Endodermal cell (in vitro differentiated cells): ENCODE data around the gene FAM227B. TPM values are rescaled to one million over a fixed set of nuclear protein-coding genes. Genes with fewer than 3 reads are reported as not detected.
"Not testable (repeated sequence)": the region's sequence is repeated elsewhere in the genome, so short reads cannot be mapped to it uniquely, and the experiment has no call there.

ENCODE experiments used
- DNase-seq: peaks from one replicate; pipeline ENCODE4 v3.0.0-alpha.2; 2017
- H3K27ac ChIP-seq: 2 replicates; pipeline ENCODE4 v1.5.1; 2013; ENCODE audit warnings: mild to moderate bottlenecking, low read depth, low read length, moderate library complexity
- H3K27me3 ChIP-seq: 2 replicates; pipeline ENCODE4 v1.6.1; 2013; ENCODE audit warnings: mild to moderate bottlenecking, low read length, moderate library complexity; ENCODE audit not compliant: insufficient read depth, control insufficient read depth, poor library complexity, severe bottlenecking
- H3K36me3 ChIP-seq: 2 replicates; pipeline ENCODE4 v1.7.0; 2013; ENCODE audit warnings: mild to moderate bottlenecking, low read length, moderate library complexity; ENCODE audit not compliant: control insufficient read depth, insufficient read depth
- H3K4me1 ChIP-seq: one replicate; pipeline ENCODE4 v1.7.0; 2013; ENCODE audit warnings: low read length; ENCODE audit not compliant: control insufficient read depth, insufficient read depth
- H3K4me3 ChIP-seq: 2 replicates; pipeline ENCODE4 v1.5.1; 2013; ENCODE audit warnings: mild to moderate bottlenecking, low read length, moderate library complexity
- H3K9ac ChIP-seq: 2 replicates; pipeline ENCODE4 v1.6.1; 2013; ENCODE audit warnings: mild to moderate bottlenecking, low read length, moderate library complexity; ENCODE audit not compliant: poor library complexity, severe bottlenecking; ENCODE audit errors: extremely low read depth
- H3K9me3 ChIP-seq: 2 replicates; pipeline ENCODE4 v1.6.1; 2013; ENCODE audit warnings: mild to moderate bottlenecking, low read length, moderate library complexity; ENCODE audit not compliant: control insufficient read depth
- H3K27ac Mint-ChIP-seq: 2 replicates; pipeline ENCODE4 v1.8.0; 2020; ENCODE audit warnings: mixed read lengths
- H3K27me3 Mint-ChIP-seq: 2 replicates; pipeline ENCODE4 v1.8.0; 2021; ENCODE audit warnings: mild to moderate bottlenecking, mixed read lengths; ENCODE audit not compliant: insufficient read depth
- H3K36me3 Mint-ChIP-seq: 2 replicates; pipeline ENCODE4 v1.8.0; 2020; ENCODE audit warnings: low read depth, mixed read lengths
- H3K4me1 Mint-ChIP-seq: 2 replicates; pipeline ENCODE4 v1.8.0; 2020; ENCODE audit warnings: mixed read lengths
- H3K4me3 Mint-ChIP-seq: 2 replicates; pipeline ENCODE4 v1.8.0; 2020; ENCODE audit warnings: mild to moderate bottlenecking, moderate library complexity, mixed read lengths
- H3K9me3 Mint-ChIP-seq: 2 replicates; pipeline ENCODE4 v1.8.0; 2020; ENCODE audit warnings: mild to moderate bottlenecking, mixed read lengths
- WGBS, 2 experiments: methylation state at CpG; one replicate each; pipeline versions ENCODE4 v1.1.5 to v1.1.7; 2013; ENCODE audit warnings: missing lambda C conversion rate in 2 of 2, mixed read lengths in 1 of 2; ENCODE audit not compliant: insufficient coverage in 1 of 2, insufficient read length in 1 of 2; 5-methylcytosine and 5-hydroxymethylcytosine counted together
- total RNA-seq, 2 donors: library from RNA; stranded (reverse); fragmentation: NEBNext Ultra II Directional in 1 of 2; extraction: Animal tissue kit (Norgen Biotek cat#: 25700) in 1 of 2; gene quantifications; 2 replicates in 1 of 2; 3 replicates in 1 of 2; pipeline ENCODE4 v1.2.1, GENCODE V29; 2021
- TF ChIP-seq, protein P1 (sequence below): fragments of 200-600 bp; sonication (generic); conservative IDR thresholded peaks from 2 replicates; pipeline ENCODE4 v1.5.0; 2021; ENCODE audit warnings: antibody characterized with exemption, mild to moderate bottlenecking

The FAM227B gene
- total RNA-seq, 2 donors from 2014 or later = 7.5 to 8.5 TPM

DNA sequence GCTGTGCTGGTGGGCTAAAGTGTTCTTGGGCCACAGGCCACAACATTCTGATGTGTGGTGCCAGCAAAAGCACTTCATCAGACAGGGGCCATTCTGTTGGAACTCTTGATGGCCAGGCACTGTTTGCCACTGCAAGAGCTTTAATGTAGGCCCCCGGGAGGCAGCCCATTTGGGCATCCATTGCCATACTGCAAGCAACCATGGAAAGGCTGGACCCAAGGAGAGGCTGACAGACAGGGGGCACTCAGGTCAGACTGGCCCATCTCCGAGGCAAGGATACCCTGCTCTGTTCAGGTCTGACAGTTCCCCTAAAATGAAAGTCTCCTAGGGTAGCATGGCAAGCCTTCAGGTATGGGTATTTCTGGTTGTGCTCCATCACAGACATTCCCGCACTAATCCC lies 64.2 kb downstream of the FAM227B start:
- H3K27ac Mint-ChIP-seq = no peak overlapping the region
- H3K27me3 ChIP-seq = no peaks in the 10 kb centered on the region
- H3K27me3 Mint-ChIP-seq = peaks cover 4% of the 10 kb centered on the region
- no peak overlapping the region for H3K9ac ChIP-seq
- DNase-seq = no peak
- H3K9me3 ChIP-seq = peaks cover 28% of the 10 kb centered on the region
- no peak overlapping the region for H3K4me3 Mint-ChIP-seq
- no peaks in the 10 kb centered on the region for H3K4me1 Mint-ChIP-seq
- WGBS, 2 experiments = 83 to 89% methylated on average over 3 of the region's 3 CpGs
- H3K9me3 Mint-ChIP-seq = peaks cover 18% of the 10 kb centered on the region
- no peak overlapping the region for H3K27ac ChIP-seq
- no peaks in the 10 kb centered on the region for H3K36me3 ChIP-seq
- no peaks in the 10 kb centered on the region for H3K4me1 ChIP-seq
- TF ChIP-seq, protein P1, sequence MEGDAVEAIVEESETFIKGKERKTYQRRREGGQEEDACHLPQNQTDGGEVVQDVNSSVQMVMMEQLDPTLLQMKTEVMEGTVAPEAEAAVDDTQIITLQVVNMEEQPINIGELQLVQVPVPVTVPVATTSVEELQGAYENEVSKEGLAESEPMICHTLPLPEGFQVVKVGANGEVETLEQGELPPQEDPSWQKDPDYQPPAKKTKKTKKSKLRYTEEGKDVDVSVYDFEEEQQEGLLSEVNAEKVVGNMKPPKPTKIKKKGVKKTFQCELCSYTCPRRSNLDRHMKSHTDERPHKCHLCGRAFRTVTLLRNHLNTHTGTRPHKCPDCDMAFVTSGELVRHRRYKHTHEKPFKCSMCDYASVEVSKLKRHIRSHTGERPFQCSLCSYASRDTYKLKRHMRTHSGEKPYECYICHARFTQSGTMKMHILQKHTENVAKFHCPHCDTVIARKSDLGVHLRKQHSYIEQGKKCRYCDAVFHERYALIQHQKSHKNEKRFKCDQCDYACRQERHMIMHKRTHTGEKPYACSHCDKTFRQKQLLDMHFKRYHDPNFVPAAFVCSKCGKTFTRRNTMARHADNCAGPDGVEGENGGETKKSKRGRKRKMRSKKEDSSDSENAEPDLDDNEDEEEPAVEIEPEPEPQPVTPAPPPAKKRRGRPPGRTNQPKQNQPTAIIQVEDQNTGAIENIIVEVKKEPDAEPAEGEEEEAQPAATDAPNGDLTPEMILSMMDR = no peak
- no peak overlapping the region for H3K4me3 ChIP-seq
- no peaks in the 10 kb centered on the region for H3K36me3 Mint-ChIP-seq

- DNase-seq, H3K36me3 ChIP-seq, H3K27me3 ChIP-seq, H3K4me3 Mint-ChIP-seq, H3K27ac Mint-ChIP-seq, H3K9ac ChIP-seq, H3K4me1 ChIP-seq, H3K4me3 ChIP-seq, H3K36me3 Mint-ChIP-seq, H3K27me3 Mint-ChIP-seq, H3K4me1 Mint-ChIP-seq, H3K9me3 ChIP-seq, H3K27ac ChIP-seq: not testable (repeated sequence)
- H3K9me3 Mint-ChIP-seq = peaks cover 28% of the 10 kb centered on the region
- 93 to 100% methylated on average over 1 to 14 of the region's 30 CpGs for WGBS, 2 experiments
These were observed 70.3 kb downstream of the FAM227B start for GRCh38 chr15:49550342-49550741.

DNA sequence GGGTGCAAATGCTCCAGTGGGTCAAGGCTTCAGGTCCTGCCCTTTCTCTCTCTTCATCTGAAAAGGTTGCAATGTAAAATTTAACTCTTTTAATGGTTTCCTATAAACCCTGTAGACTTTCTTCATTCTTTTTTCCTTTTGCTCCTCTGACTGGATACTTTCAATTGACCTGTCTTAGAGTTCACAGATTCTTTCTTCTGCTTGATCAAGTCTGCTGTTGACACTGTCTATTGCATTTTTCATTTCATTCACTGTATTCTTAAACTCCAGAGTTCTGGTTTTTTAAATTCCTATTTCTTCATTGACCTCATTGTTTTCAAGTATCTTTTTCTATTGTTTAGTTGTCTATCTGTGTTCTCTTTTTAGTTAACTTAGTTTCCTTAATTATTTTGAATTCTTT lies 82.1 kb downstream of the FAM227B start:
- H3K4me1 ChIP-seq = no peaks in the 10 kb centered on the region
- Mint-ChIP-seq H3K4me3 (no peak overlapping the region), H3K36me3 (no peaks in the 10 kb centered on the region), H3K4me1 (peaks cover 7% of the 10 kb centered on the region), H3K27ac (no peak overlapping the region), H3K9me3 (no peaks in the 10 kb centered on the region), H3K27me3 (no peaks in the 10 kb centered on the region)
- H3K4me3 ChIP-seq = no peak overlapping the region
- DNase-seq = no peak
- no peak overlapping the region for H3K9ac ChIP-seq
- no peaks in the 10 kb centered on the region for H3K36me3 ChIP-seq
- no peaks in the 10 kb centered on the region for H3K9me3 ChIP-seq
- H3K27ac ChIP-seq = no peak overlapping the region
- TF ChIP-seq, protein P1 = no peak
- no peaks in the 10 kb centered on the region for H3K27me3 ChIP-seq

- Histone ChIP-seq H3K36me3 (no peaks in the 10 kb centered on the region), H3K9ac (no peak overlapping the region), H3K4me1 (no peaks in the 10 kb centered on the region), H3K27me3 (no peaks in the 10 kb centered on the region), H3K4me3 (no peak overlapping the region), H3K9me3 (no peaks in the 10 kb centered on the region), H3K27ac (no peak overlapping the region)
- TF ChIP-seq, protein P1 = no peak
- Mint-ChIP-seq H3K4me1 (no peaks in the 10 kb centered on the region), H3K9me3 (peaks cover 2% of the 10 kb centered on the region), H3K27me3 (no peaks in the 10 kb centered on the region), H3K27ac (no peak overlapping the region), H3K4me3 (no peak overlapping the region), H3K36me3 (no peaks in the 10 kb centered on the region)
- 63% methylated on average over 1 of the region's 1 CpG; no CpG with 5 or more reads in 1 of the 2 experiments for WGBS, 2 experiments
- no peak for DNase-seq
These were observed 90.5 kb downstream of the FAM227B start for GRCh38 chr15:49530092-49530491.
